DND-41 (cell line): ENCODE results near the gene CACNA2D3.

Experiments used
- EZH2 ChIP-seq: IDR thresholded peaks from 3 replicates; pipeline ENCODE4 v1.6.1; 2012; ENCODE audit warnings: borderline replicate concordance, low read depth, mild to moderate bottlenecking, moderate library complexity, low read length, inconsistent platforms; ENCODE audit not compliant: severe bottlenecking
- TF ChIP-seq, protein P1 (sequence below): IDR thresholded peaks from 2 replicates; pipeline ENCODE4 v1.5.1; 2012; ENCODE audit warnings: borderline replicate concordance, low read length, moderate library complexity, mild to moderate bottlenecking; ENCODE audit not compliant: poor library complexity, severe bottlenecking; ENCODE audit errors: extremely low read depth

- no peak for TF ChIP-seq EZH2
- TF ChIP-seq, protein P1, sequence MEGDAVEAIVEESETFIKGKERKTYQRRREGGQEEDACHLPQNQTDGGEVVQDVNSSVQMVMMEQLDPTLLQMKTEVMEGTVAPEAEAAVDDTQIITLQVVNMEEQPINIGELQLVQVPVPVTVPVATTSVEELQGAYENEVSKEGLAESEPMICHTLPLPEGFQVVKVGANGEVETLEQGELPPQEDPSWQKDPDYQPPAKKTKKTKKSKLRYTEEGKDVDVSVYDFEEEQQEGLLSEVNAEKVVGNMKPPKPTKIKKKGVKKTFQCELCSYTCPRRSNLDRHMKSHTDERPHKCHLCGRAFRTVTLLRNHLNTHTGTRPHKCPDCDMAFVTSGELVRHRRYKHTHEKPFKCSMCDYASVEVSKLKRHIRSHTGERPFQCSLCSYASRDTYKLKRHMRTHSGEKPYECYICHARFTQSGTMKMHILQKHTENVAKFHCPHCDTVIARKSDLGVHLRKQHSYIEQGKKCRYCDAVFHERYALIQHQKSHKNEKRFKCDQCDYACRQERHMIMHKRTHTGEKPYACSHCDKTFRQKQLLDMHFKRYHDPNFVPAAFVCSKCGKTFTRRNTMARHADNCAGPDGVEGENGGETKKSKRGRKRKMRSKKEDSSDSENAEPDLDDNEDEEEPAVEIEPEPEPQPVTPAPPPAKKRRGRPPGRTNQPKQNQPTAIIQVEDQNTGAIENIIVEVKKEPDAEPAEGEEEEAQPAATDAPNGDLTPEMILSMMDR = no peak
Measured at GRCh38 chr3:54279005-54279583, 156.7 kb downstream of the CACNA2D3 start.
